NCI-H2029 (cell line): ENCODE measurements around the gene LRCH1.

ENCODE experiments used
- DNase-seq: peaks from one replicate; lab custom pipeline; 2025; lab: John Stamatoyannopoulos, UW

The LRCH1 gene

DNA sequence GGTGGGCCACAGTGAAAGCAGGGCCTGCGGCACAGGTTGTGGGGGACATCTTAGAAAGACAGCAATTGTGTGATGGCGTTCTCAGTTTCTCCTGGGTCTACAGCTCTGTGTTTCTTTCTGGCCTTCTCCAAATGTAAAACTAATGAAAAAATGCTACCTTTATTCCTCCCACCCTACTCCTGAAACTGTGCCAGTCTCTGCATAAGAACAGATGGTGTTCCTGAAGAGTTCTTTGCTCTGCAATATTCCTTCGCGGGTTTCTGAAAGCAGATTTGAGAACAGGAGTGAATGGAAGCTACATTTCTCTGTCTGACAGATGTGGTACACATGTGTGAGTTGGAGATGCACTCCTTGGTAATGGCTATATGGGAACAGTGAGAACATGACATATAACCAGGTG lies 18.0 kb upstream of the LRCH1 start:
- DNase-seq: no peak

DNA sequence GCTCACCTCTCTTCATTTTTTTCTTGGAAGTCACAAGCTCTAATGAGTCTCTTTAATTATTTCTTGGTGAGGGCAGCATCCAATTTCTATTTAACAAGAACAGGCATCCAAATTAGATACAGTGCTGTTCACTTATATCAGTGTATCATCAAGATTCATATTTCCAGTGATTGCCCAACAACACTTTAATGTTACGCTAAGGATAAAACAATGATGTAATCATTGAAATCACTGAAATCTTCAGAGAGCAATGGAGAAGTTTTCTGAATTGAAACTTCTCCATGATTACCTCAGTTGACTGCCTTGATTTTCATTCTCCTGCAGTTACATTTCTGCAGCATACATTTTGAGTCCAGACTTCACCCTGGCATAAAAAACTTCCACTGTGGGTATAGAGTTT lies 17.1 kb upstream of the LRCH1 start:
- DNase-seq: no peak

- DNase-seq: no peak
Measured at GRCh38 chr13:46536341-46536740, 16.6 kb upstream of the LRCH1 start.

DNA sequence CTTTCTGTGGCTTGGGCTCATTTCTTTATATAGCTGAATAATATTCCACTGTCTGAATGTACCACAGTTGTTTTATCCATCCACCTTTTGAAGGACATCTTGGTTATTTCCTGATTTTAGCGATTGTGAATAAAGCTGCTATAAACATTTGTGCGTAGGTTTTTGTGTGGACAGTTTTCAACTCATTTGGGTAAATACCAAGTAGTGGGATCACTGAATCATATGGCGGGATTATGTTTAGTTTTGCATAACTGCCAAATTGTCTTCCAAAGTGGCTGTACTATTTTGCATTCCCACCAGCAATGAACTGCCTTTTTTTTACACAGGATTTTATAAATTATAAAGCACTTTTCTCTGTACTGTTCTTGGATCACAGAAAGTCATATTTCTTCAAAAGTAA lies 13.7 kb upstream of the LRCH1 start:
- no peak for DNase-seq

GRCh38 chr13:46541210-46541609 lies 11.8 kb upstream of the LRCH1 start:
- no peak for DNase-seq

DNA sequence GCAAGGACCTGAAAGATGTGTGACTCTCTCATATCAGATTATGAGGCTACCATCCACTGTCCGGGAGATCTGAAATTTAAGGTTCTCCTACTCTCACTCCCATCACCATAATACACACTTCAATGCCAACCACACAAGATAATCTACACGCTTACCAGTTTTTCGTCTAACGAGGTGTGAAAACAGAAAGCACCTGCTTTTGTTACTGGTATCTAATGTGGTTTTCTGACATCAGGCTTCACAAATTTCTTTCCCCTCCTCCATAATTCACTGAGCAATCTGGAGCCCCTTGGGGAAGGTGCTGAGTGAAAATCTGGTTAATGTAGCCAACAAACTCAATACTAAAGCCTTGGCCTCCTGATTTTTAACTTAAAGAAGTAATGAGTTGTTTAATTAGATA lies 10.1 kb upstream of the LRCH1 start:
- no peak for DNase-seq

GRCh38 chr13:46543287-46543686 lies 9.7 kb upstream of the LRCH1 start:
- DNase-seq: no peak

DNA sequence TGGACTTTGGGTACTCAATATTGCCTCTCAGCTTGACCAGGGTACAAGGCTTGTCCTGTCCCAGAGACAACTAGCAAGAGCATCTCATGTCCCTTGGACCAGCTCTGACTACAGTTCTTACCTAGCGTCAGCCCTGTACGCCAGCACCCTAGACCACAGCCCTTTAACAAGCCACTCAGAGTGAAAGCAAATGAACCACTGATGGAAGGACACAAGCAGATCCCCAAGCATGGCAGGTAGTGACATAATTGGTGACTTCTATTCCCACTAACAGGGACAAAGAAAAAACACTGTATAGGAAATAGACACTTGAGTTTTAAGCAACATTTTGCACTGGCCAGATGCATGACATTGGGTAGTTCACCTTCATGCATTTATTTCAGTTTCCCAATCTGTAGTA lies 8.8 kb upstream of the LRCH1 start:
- DNase-seq: no peak

- no peak for DNase-seq
Measured at GRCh38 chr13:46544811-46545210, 8.2 kb upstream of the LRCH1 start.

GRCh38 chr13:46546084-46546768 lies 6.7 kb upstream of the LRCH1 start:
- no peak for DNase-seq

DNA sequence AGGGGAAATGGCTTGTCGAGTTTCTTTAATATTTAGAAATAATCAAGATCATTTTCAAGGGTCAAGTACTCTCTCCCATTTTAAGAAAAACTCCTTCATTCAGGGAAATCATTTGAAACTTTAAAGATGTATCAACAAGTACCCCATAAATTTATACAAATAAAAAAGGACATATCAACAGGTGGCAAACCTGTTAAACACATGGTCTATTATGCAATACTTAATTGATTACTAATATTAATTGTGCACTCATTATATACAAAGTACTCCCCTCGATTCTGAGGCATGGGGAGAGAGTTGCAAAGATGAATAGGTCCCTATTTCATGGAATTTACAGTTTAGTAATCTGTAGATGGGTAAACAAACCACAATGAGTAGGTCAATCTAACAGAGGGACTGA lies 2.1 kb upstream of the LRCH1 start:
- no peak for DNase-seq

GRCh38 chr13:46551410-46552302 lies 1.3 kb upstream of the LRCH1 start:
- DNase-seq: peak; percentile 26

DNA sequence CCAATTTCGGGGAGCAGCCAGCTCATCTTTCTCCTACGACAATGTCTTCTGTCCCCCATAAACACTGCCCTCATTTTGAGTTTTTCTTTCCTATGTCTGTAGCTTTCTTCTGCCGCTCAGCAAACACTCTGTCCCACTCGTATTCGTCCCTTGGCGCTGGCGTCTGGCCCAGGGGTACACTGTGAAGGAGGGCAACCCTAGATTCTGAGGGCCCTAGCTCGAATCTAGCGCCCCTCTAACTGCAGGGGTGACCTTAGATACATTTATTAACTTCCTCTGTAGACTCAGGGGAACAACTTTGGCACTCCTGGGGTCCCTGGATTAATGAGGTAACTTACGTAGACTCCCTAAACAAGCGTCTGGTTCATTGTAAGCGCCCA lies 677 bp upstream of the LRCH1 start:
- DNase-seq: no peak

GRCh38 chr13:46553521-46553885 lies 533 bp downstream of the LRCH1 start:
- DNase-seq: no peak

DNA sequence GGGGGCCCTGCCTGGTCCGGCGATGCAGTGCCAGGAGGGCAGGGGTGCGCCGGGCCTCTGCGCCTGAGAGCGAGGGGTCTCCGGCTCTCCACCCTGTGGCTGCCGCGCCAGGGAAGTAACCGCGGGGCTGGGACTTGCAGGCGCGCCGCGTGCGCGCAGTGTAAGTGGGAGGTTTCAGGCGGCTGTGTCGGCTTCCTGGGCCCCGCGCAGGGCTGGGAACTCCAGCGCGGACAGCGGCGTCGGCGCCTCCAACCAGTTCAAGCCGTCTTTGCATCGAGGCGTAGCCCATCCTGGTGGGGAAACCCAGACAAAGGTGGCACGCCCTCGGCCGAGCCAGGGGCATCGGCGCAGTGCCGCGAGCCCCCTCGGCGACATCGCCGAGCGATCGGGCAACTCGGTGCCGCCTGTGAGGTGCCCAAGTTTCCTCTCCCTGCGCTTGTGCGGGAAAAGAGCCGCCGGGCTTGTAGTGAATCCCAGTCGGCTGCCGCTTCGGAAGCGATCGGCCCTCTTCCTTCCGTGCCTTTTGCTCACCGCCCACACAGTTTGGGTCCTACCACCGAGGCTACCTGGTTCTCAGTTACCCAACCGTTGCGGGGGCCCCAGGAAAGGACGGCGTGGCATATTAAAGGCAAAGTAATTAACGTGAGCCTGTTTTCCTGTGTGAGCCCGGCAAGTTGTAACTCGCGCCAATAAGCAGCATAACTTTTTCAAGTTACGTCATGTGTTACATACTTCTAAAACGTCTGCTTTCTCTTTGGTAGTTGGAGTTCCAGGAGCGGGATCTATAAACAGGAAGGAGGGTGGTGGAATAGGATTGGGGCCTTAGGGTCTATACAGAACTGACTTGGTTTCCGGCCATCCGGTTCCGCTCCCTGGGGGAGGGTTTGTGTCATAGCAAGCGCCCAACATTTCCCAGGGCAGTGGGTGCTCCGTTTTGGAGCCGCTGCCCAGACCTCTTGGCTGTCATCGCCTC lies 1.2 kb downstream of the LRCH1 start:
- no peak for DNase-seq

DNA sequence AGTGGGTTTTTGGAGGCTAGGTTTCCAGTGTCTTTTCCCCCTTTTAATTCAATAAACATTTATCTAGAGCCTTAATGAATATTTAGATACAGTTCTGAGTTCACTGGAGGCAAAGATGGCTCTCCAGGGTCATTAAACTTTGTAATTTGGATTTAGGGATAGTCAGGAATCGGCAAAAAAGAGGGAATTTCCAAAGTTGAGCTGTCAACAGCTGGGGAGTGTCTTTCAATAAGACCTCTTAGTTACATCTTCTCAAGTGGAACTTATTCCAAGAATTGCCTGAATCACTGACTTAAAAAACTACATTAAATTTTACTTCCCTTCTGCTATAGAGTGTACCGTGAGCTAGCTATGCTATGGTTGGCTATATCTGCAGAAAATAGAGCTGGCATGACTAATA lies 2.0 kb downstream of the LRCH1 start:
- DNase-seq: no peak

DNA sequence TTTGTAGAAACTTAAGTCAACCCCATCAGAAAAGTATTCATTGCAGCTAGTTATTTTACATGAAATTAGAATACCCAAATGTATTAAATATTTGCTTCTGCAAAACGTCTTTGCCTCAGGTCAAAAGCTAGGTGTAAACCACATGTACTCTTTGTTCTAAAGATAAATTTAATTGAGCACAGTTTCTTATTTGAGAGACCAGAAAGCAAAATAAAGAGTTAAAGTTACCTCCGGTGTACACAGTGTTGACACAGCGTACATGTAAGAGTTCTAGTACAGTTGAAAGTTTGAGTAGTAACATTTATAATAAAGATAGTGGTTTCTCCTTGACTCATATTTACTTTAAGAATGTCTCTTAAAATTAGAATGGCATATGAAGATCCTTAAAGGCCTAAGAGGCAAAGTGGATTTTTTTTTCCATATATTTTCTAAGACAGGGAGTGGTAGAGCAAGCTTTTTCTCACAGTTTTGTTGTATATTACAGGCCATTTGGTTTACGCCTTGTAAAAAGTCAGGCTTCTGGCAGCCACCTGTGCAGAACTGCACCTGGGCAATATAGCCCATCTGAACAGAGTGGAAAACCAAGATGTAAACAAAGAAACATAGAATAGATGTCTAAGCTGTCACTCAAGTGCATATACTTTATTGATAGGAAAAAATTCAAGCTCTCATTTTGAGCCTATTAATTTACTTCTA lies 2.9 kb downstream of the LRCH1 start:
- DNase-seq: no peak

- no peak for DNase-seq
Measured at GRCh38 chr13:46556418-46556779, 3.4 kb downstream of the LRCH1 start.

- no peak for DNase-seq
Measured at GRCh38 chr13:46559272-46559805, 6.4 kb downstream of the LRCH1 start.

- DNase-seq: no peak
Measured at GRCh38 chr13:46560778-46561177, 7.8 kb downstream of the LRCH1 start.

GRCh38 chr13:46561286-46561685 lies 8.3 kb downstream of the LRCH1 start:
- no peak for DNase-seq

DNA sequence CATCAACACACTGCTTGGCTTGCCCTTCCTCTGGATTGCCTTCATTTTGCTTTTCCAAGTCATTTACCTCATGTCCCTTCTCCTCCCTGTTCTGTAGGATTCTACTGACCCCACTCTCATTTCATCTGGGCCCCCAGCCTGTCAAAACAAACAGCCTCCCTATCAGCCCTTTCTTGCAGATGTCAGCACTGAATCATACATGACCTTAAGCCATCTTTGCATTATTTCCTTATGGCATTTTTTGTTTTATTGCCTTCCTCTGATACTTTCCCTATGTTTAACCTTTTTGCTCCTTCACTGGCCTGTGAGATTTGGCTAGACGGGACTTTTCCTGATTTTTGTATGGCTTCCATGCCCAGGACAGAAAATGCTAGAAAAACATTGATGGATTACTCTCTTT lies 8.7 kb downstream of the LRCH1 start:
- no peak for DNase-seq
